Stomach (tissue), 9 donors: ENCODE results near the gene ACTN1. TPM values are rescaled to one million over a fixed set of nuclear protein-coding genes. Genes with fewer than 3 reads are reported as not detected.

Experiments used
- DNase-seq, 2 donors: peaks; one replicate each; pipeline versions ENCODE4 v3.0.0 to v3.0.0-alpha.2; 2013 to 2019
- H3K27ac ChIP-seq, 5 donors: fragments of 200-600 bp in 4 of 5; sonication (generic) in 4 of 5; one replicate each; pipeline ENCODE4 v1.5.1; 2013 to 2019; ENCODE audit warnings: mild to moderate bottlenecking in 1 of 5, moderate library complexity in 1 of 5
- H3K27me3 ChIP-seq, 3 donors: fragments of 200-600 bp; sonication (generic); one replicate each; pipeline ENCODE4 v1.5.1; 2017 to 2019; ENCODE audit warnings: mixed run types in 1 of 3
- H3K36me3 ChIP-seq, 4 donors: fragments of 200-600 bp; sonication (generic); 1 replicate in 3 of 4; 2 replicates in 1 of 4; pipeline ENCODE4 v1.5.1; 2016 to 2019
- H3K4me1 ChIP-seq, 4 donors: fragments of 200-600 bp; sonication (generic); one replicate each; pipeline ENCODE4 v1.5.1; 2016 to 2019
- H3K4me3 ChIP-seq, 4 donors: fragments of 200-600 bp; sonication (generic) in 3 of 4; one replicate each; pipeline ENCODE4 v1.5.1; 2016 to 2019; ENCODE audit warnings: mild to moderate bottlenecking in 1 of 4
- H3K9me3 ChIP-seq, 4 donors: fragments of 200-600 bp; sonication (generic); one replicate each; pipeline ENCODE4 v1.5.1; 2016 to 2019
- CTCF ChIP-seq, 7 experiments: fragments of 450-650 bp in 4 of 7; fragments of 200-600 bp in 3 of 7; sonication (generic) in 3 of 7; IDR thresholded peaks; one replicate each; pipeline ENCODE4 v1.5.1; 2016 to 2019; ENCODE audit warnings: antibody characterized with exemption in 7 of 7, control low read depth in 2 of 7, mild to moderate bottlenecking in 1 of 7
- EP300 ChIP-seq: sonication (generic); formaldehyde crosslinking; IDR thresholded peaks from one replicate; pipeline ENCODE4 v1.6.1; 2017; ENCODE audit warnings: antibody characterized with exemption
- POLR2A ChIP-seq, 4 donors: fragments of 450-650 bp; IDR thresholded peaks; one replicate each; pipeline ENCODE4 v1.6.1; 2016; ENCODE audit warnings: antibody characterized with exemption in 4 of 4, control low read depth in 2 of 4, mild to moderate bottlenecking in 1 of 4, moderate library complexity in 1 of 4
- POLR2AphosphoS5 ChIP-seq, 3 donors: sonication (generic); formaldehyde crosslinking; IDR thresholded peaks; one replicate each; pipeline ENCODE4 v1.6.1; 2016; ENCODE audit warnings: antibody characterized with exemption in 3 of 3
- WGBS, 5 donors: extraction: QIAGEN DNeasy Blood & Tissue Kit in 3 of 5; methylation state at CpG; one replicate each; pipeline versions ENCODE4 v1.1.5 to v1.1.7; 2013 to 2018; 5-methylcytosine and 5-hydroxymethylcytosine counted together
- intact Hi-C: fragments of 100-400 bp; cut with DNase I; formaldehyde crosslinking; loops from one replicate; pipeline ENCODE4 v1.15.1; 2023; ENCODE audit warnings: low total_unique reads
- polyA plus RNA-seq, 3 donors: library from polyadenylated mRNA; stranded (reverse); fragments of 200-250 nt; gene quantifications; one replicate each; pipeline ENCODE4 v1.2.3, GENCODE V29; 2013
- total RNA-seq, 5 donors: library from RNA; depleted of rRNA; stranded (reverse); fragments of >200 nt; gene quantifications; one replicate each; pipeline versions ENCODE4 v1.1.0 to v1.2.3, GENCODE V29; 2014 to 2016
- donor health status: healthy with polysubstance abuse.
- donor health status: Bipolar disorder and iron deficiency.
- donor health status: healthy.

The ACTN1 gene
- total and polyA plus RNA-seq, 8 donors = 25.7 to 504 (median 196) TPM

GRCh38 chr14:68891851-68892660 lies 87.0 kb downstream of the ACTN1 start:
- TF ChIP-seq EP300 (no peak), POLR2A (IDR thresholded peaks at IDR 0.05) (no peak), CTCF (IDR thresholded peaks at IDR 0.05) (no peak), POLR2AphosphoS5 (IDR thresholded peaks at IDR 0.05) (no peak)
- no peak overlapping the region for H3K4me3 ChIP-seq
- H3K27me3 ChIP-seq = no peaks in the 10 kb centered on the region
- H3K27ac ChIP-seq = peak overlapping the region in 3 of 5 donors; percentile 57 to 82 (median 68)
- no peak for DNase-seq
- peaks cover 69 to 95% (median 94%) of the 10 kb centered on the region in 4 donors for H3K36me3 ChIP-seq
- WGBS, 5 donors = 86 to 95% (median 94%) methylated on average over 9 to 21 of the region's 21 CpGs
- intact Hi-C loops = no loop called here
- H3K4me1 ChIP-seq = peaks cover 0 to 45% (median 13%) of the 10 kb centered on the region in 4 donors
- no peaks in the 10 kb centered on the region for H3K9me3 ChIP-seq

GRCh38 chr14:68890173-68890931 lies 88.8 kb downstream of the ACTN1 start:
- WGBS, 5 donors = 87 to 89% (median 89%) methylated on average over 8 to 9 of the region's 9 CpGs
- H3K9me3 ChIP-seq = no peaks in the 10 kb centered on the region
- no peak overlapping the region for H3K4me3 ChIP-seq
- no peak for DNase-seq
- no peaks in the 10 kb centered on the region for H3K27me3 ChIP-seq
- intact Hi-C loops = no loop called here
- H3K27ac ChIP-seq = peak overlapping the region in 3 of 5 donors; percentile 4 to 76 (median 12)
- peaks cover 0 to 44% (median 14%) of the 10 kb centered on the region in 4 donors for H3K4me1 ChIP-seq
- TF ChIP-seq CTCF (IDR thresholded peaks at IDR 0.05) = no peak
- TF ChIP-seq EP300 = no peak
- no peak for TF ChIP-seq POLR2AphosphoS5 (IDR thresholded peaks at IDR 0.05)
- no peak for TF ChIP-seq POLR2A (IDR thresholded peaks at IDR 0.05)
- H3K36me3 ChIP-seq = peaks cover 71 to 92% (median 90%) of the 10 kb centered on the region in 4 donors

- TF ChIP-seq POLR2AphosphoS5 (IDR thresholded peaks at IDR 0.05) (no peak), POLR2A (IDR thresholded peaks at IDR 0.05) (no peak), CTCF (IDR thresholded peaks at IDR 0.05) (no peak), EP300 (no peak)
- WGBS, 5 donors = 88 to 99% (median 97%) methylated on average over 7 to 8 of the region's 8 CpGs
- peaks cover 70 to 93% (median 91%) of the 10 kb centered on the region in 4 donors for H3K36me3 ChIP-seq
These were observed 90.2 kb downstream of the ACTN1 start for GRCh38 chr14:68888883-68889282.

More at GRCh38 chr14:68888883-68889282, 90.2 kb downstream of the ACTN1 start:
- H3K4me3 ChIP-seq = no peak overlapping the region
- DNase-seq = no peak
- H3K4me1 ChIP-seq = peaks cover 0 to 45% (median 7%) of the 10 kb centered on the region in 4 donors
- intact Hi-C loops = no loop called here
- no peaks in the 10 kb centered on the region for H3K9me3 ChIP-seq
- H3K27me3 ChIP-seq = no peaks in the 10 kb centered on the region
- H3K27ac ChIP-seq = peak overlapping the region in 3 of 5 donors; percentile 37 to 76 (median 56)
